H9 (cell line): ENCODE measurements around the gene OR6M1. TPM values are rescaled to one million over a fixed set of nuclear protein-coding genes. Genes with fewer than 3 reads are reported as not detected.

ENCODE experiments used
- DNase-seq: peaks from one replicate; pipeline ENCODE4 v3.0.0-alpha.2; 2017
- H2AFZ ChIP-seq: one replicate; pipeline ENCODE4 v1.6.1; 2013; ENCODE audit warnings: mild to moderate bottlenecking, low read length, control low read depth, moderate library complexity
- H2AK5ac ChIP-seq: 2 replicates; pipeline ENCODE4 v1.6.1; 2013; ENCODE audit warnings: low read length, control low read depth, mixed read lengths; ENCODE audit not compliant: insufficient read length
- H2BK120ac ChIP-seq: one replicate; pipeline ENCODE4 v1.6.1; 2013; ENCODE audit warnings: low read depth, mild to moderate bottlenecking, low read length, control low read depth, inconsistent platforms; ENCODE audit not compliant: poor library complexity, severe bottlenecking
- H2BK12ac ChIP-seq: 2 replicates; pipeline ENCODE4 v1.6.1; 2013; ENCODE audit warnings: low read length, control low read depth, mixed read lengths, low read depth; ENCODE audit not compliant: insufficient read length
- H2BK15ac ChIP-seq: 2 replicates; pipeline ENCODE4 v1.6.1; 2013; ENCODE audit warnings: low read depth, low read length, control low read depth
- H2BK20ac ChIP-seq: one replicate; pipeline ENCODE4 v1.6.1; 2013; ENCODE audit warnings: low read depth, mild to moderate bottlenecking, low read length, control low read depth, inconsistent platforms; ENCODE audit not compliant: poor library complexity, severe bottlenecking
- H2BK5ac ChIP-seq: 2 replicates; pipeline ENCODE4 v1.6.1; 2013; ENCODE audit warnings: low read length, control low read depth, mixed read lengths; ENCODE audit not compliant: insufficient read length
- H3K14ac ChIP-seq: 2 replicates; pipeline ENCODE4 v1.6.1; 2013; ENCODE audit warnings: low read length, control low read depth; ENCODE audit not compliant: insufficient read depth
- H3K18ac ChIP-seq: 2 replicates; pipeline ENCODE4 v1.6.1; 2013; ENCODE audit warnings: low read depth, mild to moderate bottlenecking, mixed read lengths, low read length, control low read depth; ENCODE audit not compliant: insufficient read length
- H3K23ac ChIP-seq: 2 replicates; pipeline ENCODE4 v1.6.1; 2013; ENCODE audit warnings: low read length, control low read depth, mixed read lengths, low read depth; ENCODE audit not compliant: insufficient read length
- H3K23me2 ChIP-seq: 2 replicates; pipeline ENCODE4 v1.6.1; 2013; ENCODE audit warnings: low read depth, mild to moderate bottlenecking, mixed read lengths, low read length, control low read depth; ENCODE audit not compliant: insufficient read length, poor library complexity, severe bottlenecking
- H3K27ac ChIP-seq: 2 replicates; pipeline ENCODE4 v1.5.1; 2013; ENCODE audit warnings: low read length, control low read depth, mixed read lengths, low read depth; ENCODE audit not compliant: insufficient read length
- H3K27me3 ChIP-seq: 2 replicates; pipeline ENCODE4 v1.6.1; 2013; ENCODE audit warnings: low read length, control low read depth, inconsistent platforms; ENCODE audit not compliant: insufficient read depth
- H3K4ac ChIP-seq: 2 replicates; pipeline ENCODE4 v1.6.1; 2013; ENCODE audit warnings: low read depth, mild to moderate bottlenecking, control low read depth, inconsistent platforms, low read length, moderate library complexity
- H3K4me1 ChIP-seq: 2 replicates; pipeline ENCODE4 v1.6.1; 2013; ENCODE audit warnings: low read length, control low read depth, inconsistent platforms; ENCODE audit not compliant: insufficient read depth
- H3K4me2 ChIP-seq: 2 replicates; pipeline ENCODE4 v1.6.1; 2013; ENCODE audit warnings: low read length, control low read depth, mixed read lengths; ENCODE audit not compliant: insufficient read length, insufficient read depth
- H3K56ac ChIP-seq: 2 replicates; pipeline ENCODE4 v1.6.1; 2013; ENCODE audit warnings: low read depth, mild to moderate bottlenecking, mixed read lengths, low read length, control low read depth; ENCODE audit not compliant: insufficient read length
- H3K79me1 ChIP-seq: 2 replicates; pipeline ENCODE4 v1.6.1; 2013; ENCODE audit warnings: low read depth, mild to moderate bottlenecking, moderate library complexity, low read length, control low read depth, inconsistent platforms; ENCODE audit not compliant: insufficient read depth, poor library complexity, severe bottlenecking
- H3K79me2 ChIP-seq: 2 replicates; pipeline ENCODE4 v1.6.1; 2013; ENCODE audit warnings: low read length, control low read depth, inconsistent platforms; ENCODE audit not compliant: insufficient read depth
- H3K9ac ChIP-seq: 2 replicates; pipeline ENCODE4 v1.6.1; 2013; ENCODE audit warnings: low read length, control low read depth, mixed read lengths; ENCODE audit not compliant: insufficient read length; ENCODE audit errors: extremely low read depth
- H3K9me3 ChIP-seq: one replicate; pipeline ENCODE4 v1.6.1; 2013; ENCODE audit warnings: low read depth, low read length, inconsistent platforms; ENCODE audit not compliant: control insufficient read depth
- H3T11ph ChIP-seq: one replicate; pipeline ENCODE4 v1.6.1; 2013; ENCODE audit warnings: mild to moderate bottlenecking, low read length, control low read depth, inconsistent platforms
- H4K20me1 ChIP-seq: one replicate; pipeline ENCODE4 v1.6.1; 2013; ENCODE audit not compliant: control insufficient read depth, insufficient read length, insufficient read depth
- H4K5ac ChIP-seq: 2 replicates; pipeline ENCODE4 v1.6.1; 2013; ENCODE audit warnings: low read depth, mild to moderate bottlenecking, mixed read lengths, low read length, control low read depth; ENCODE audit not compliant: insufficient read length
- H4K8ac ChIP-seq: replicated peaks from 2 replicates; pipeline ENCODE4 v1.6.1; 2013; ENCODE audit warnings: low read length, control low read depth, mixed read lengths, low read depth; ENCODE audit not compliant: insufficient read length
- H4K91ac ChIP-seq: 2 replicates; pipeline ENCODE4 v1.6.1; 2013; ENCODE audit warnings: low read depth, mild to moderate bottlenecking, moderate library complexity, mixed read lengths, low read length, control low read depth; ENCODE audit not compliant: insufficient read length
- H3K27ac Mint-ChIP-seq, 3 experiments: 2 replicates in 2 of 3; 3 replicates in 1 of 3; pipeline ENCODE4 v1.8.0; 2020 to 2021; ENCODE audit warnings: mixed read lengths in 3 of 3, mild to moderate bottlenecking in 1 of 3, moderate library complexity in 1 of 3
- H3K27me3 Mint-ChIP-seq: 2 replicates; pipeline ENCODE4 v1.8.0; 2021; ENCODE audit warnings: low read depth, mild to moderate bottlenecking, moderate library complexity, mixed read lengths
- H3K36me3 Mint-ChIP-seq, 3 experiments: 2 replicates in 2 of 3; 3 replicates in 1 of 3; pipeline ENCODE4 v1.8.0; 2020 to 2021; ENCODE audit warnings: low read depth in 3 of 3, mixed read lengths in 3 of 3; ENCODE audit not compliant: insufficient read depth in 1 of 3
- H3K4me1 Mint-ChIP-seq, 2 experiments: 2 replicates each; pipeline ENCODE4 v1.8.0; 2020; ENCODE audit warnings: mixed read lengths in 2 of 2
- H3K4me3 Mint-ChIP-seq, 2 experiments: 2 replicates in 1 of 2; 3 replicates in 1 of 2; pipeline ENCODE4 v1.8.0; 2020 to 2021; ENCODE audit warnings: mild to moderate bottlenecking in 2 of 2, mixed read lengths in 2 of 2, moderate library complexity in 1 of 2
- H3K9me3 Mint-ChIP-seq, 2 experiments: 2 replicates in 1 of 2; 3 replicates in 1 of 2; pipeline ENCODE4 v1.8.0; 2020; ENCODE audit warnings: mild to moderate bottlenecking in 2 of 2, mixed read lengths in 2 of 2, moderate library complexity in 1 of 2
- CTCF ChIP-seq: fragments of 200-600 bp; sonication (generic); conservative IDR thresholded peaks from 3 replicates; pipeline ENCODE4 v1.8.0; 2021; ENCODE audit warnings: antibody characterized with exemption, mild to moderate bottlenecking
- WGBS: extraction: QIAGEN DNeasy Blood & Tissue Kit; methylation state at CpG from one replicate; pipeline ENCODE4 v1.1.7; 2013; ENCODE audit warnings: missing lambda C conversion rate, low lambda C conversion rate, mixed read lengths; ENCODE audit not compliant: insufficient read length; ENCODE audit errors: extremely low coverage; 5-methylcytosine and 5-hydroxymethylcytosine counted together
- total RNA-seq: library from RNA; stranded (reverse); gene quantifications from 2 replicates; pipeline ENCODE4 v1.2.1, GENCODE V29; 2021

Gene OR6M1
- total RNA-seq, 1 experiment from 2014 or later: not detected

GRCh38 chr11:123796226-123796625 is 9.9 kb downstream of the OR6M1 start:
- H4K5ac ChIP-seq: no peak overlapping the region
- H2BK120ac ChIP-seq: no peak overlapping the region
- H2BK20ac ChIP-seq: no peak overlapping the region
- WGBS: no CpG with 5 or more reads among the region's 1 CpG
- no peak overlapping the region for H4K8ac ChIP-seq
- no peaks in the 10 kb centered on the region for H3K27me3 ChIP-seq
- Mint-ChIP-seq H3K4me1 (peaks cover 14 to 21% of the 10 kb centered on the region in 2 experiments), H3K36me3 (peaks cover 19 to 42% (median 24%) of the 10 kb centered on the region in 3 experiments), H3K9me3 (peaks cover 27 to 36% of the 10 kb centered on the region in 2 experiments), H3K27me3 (no peaks in the 10 kb centered on the region), H3K27ac (no peak overlapping the region), H3K4me3 (no peak overlapping the region)
- no peak overlapping the region for H2BK12ac ChIP-seq
- no peaks in the 10 kb centered on the region for H3K23me2 ChIP-seq
- no peak for DNase-seq
- H3K27ac ChIP-seq: no peak overlapping the region
- H2BK5ac ChIP-seq: no peak overlapping the region
- no peak overlapping the region for H3K14ac ChIP-seq
- H3K18ac ChIP-seq: no peak overlapping the region
- H3K9me3 ChIP-seq: peaks cover 4% of the 10 kb centered on the region
- no peak overlapping the region for H3K4ac ChIP-seq
- no peaks in the 10 kb centered on the region for H3K79me2 ChIP-seq
- H3K56ac ChIP-seq: no peak overlapping the region
- no peak for TF ChIP-seq CTCF
- H2AK5ac ChIP-seq: no peak overlapping the region
- no peak overlapping the region for H4K91ac ChIP-seq
- no peak overlapping the region for H2AFZ ChIP-seq
- no peak overlapping the region for H3K9ac ChIP-seq
- no peaks in the 10 kb centered on the region for H3K79me1 ChIP-seq
- H4K20me1 ChIP-seq: no peaks in the 10 kb centered on the region
- H3T11ph ChIP-seq: no peak overlapping the region
- H3K23ac ChIP-seq: no peak overlapping the region
- no peak overlapping the region for H3K4me2 ChIP-seq
- no peaks in the 10 kb centered on the region for H3K4me1 ChIP-seq
- H2BK15ac ChIP-seq: no peak overlapping the region
